ENCODE results near the gene HORMAD2. TPM values are rescaled to one million over a fixed set of nuclear protein-coding genes. Genes with fewer than 3 reads are reported as not detected.
"Not testable (repeated sequence)": the region's sequence is repeated elsewhere in the genome, so short reads cannot be mapped to it uniquely, and the experiment has no call there.

The HORMAD2 gene
- total and polyA plus RNA-seq, 2 donors, result 0.04 TPM; not detected in 1

DNA sequence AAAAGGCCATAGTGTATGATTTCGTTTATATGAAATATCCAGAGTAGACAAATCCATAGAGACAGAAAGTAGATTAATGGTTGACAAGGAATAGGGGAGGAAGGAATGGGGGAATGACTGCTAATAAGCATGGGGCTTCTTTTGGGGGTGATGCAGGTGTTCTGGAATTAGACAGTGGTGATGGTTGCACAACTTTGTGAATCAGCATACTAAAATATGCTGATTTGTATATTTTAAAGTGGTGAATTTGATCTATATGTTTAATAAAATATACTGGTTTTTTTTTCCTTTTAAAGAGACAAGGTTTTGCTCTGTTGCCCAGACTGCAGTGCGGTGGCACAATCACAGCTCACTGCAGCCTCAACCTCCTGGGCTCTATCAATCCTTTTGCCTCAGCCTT is 6.5 kb upstream of the HORMAD2 start:
- DNase-seq (ENCODE audit: extremely low spot score), result no peak
- H3K36me3 ChIP-seq (ENCODE audit: insufficient read depth), result no peaks in the 10 kb centered on the region
- WGBS, result 64% methylated on average over 2 of the region's 2 CpGs

GRCh38 chr22:30074147-30074546 is 6.1 kb upstream of the HORMAD2 start:
- H3K4me1 ChIP-seq (ENCODE audit: insufficient read depth), result no peaks in the 10 kb centered on the region
- WGBS, result 44% methylated on average over 3 of the region's 3 CpGs
- DNase-seq (ENCODE audit: extremely low spot score), result no peak

More for the DNA sequence above, 6.5 kb upstream of the HORMAD2 start:
- no peaks in the 10 kb centered on the region for H3K4me1 ChIP-seq (ENCODE audit: insufficient read depth)
- no peak overlapping the region for H3K27ac ChIP-seq (ENCODE audit: low read depth)
- no peak overlapping the region for H3K4me3 ChIP-seq (ENCODE audit: low read depth, low read length)

GRCh38 chr22:30074994-30075393 is 5.3 kb upstream of the HORMAD2 start:
- Histone ChIP-seq H3K4me3 (ENCODE audit: low read depth, low read length) (no peak overlapping the region), H3K4me1 (ENCODE audit: insufficient read depth) (no peaks in the 10 kb centered on the region), H3K36me3 (ENCODE audit: insufficient read depth) (no peaks in the 10 kb centered on the region), H3K27ac (ENCODE audit: low read depth) (no peak overlapping the region)
- no peak for DNase-seq (ENCODE audit: extremely low spot score)
- 86% methylated on average over 3 of the region's 3 CpGs for whole genome bisulfite sequencing

More at GRCh38 chr22:30074147-30074546, 6.1 kb upstream of the HORMAD2 start:
- no peak overlapping the region for H3K27ac ChIP-seq (ENCODE audit: low read depth)
- H3K4me3 ChIP-seq (ENCODE audit: low read depth, low read length), result no peak overlapping the region
- H3K36me3 ChIP-seq (ENCODE audit: insufficient read depth), result no peaks in the 10 kb centered on the region

DNA sequence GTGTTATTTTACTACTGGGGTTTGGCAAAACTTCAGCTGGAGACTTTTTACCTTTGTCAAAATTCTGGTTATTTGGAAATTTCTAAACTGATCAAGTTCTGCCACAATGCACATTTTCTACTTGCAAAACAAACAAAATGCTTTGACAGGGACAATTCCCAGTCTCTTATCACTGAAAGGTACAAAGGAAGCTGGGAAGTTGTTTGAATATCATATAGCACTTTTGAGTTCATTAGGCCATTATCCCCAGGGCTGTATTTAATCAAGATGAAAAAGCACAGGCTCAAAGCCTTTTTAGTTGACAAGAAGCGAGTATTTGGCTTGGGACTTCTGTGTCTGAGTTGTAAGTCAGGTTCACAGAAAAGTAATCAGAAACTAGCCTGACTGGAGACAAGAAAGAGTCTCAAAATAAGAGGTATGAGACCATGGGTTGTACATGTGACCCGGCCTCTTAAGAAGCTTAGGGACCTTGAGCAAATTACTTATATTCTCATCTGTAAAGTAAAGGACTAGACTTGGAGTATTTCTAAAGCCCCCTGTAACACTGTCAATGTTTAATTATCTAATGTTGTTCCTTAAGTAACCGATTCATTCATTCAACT is 2.9 kb upstream of the HORMAD2 start:
- no peak for DNase-seq (ENCODE audit: extremely low spot score)
- Histone ChIP-seq H3K36me3 (ENCODE audit: insufficient read depth) (no peaks in the 10 kb centered on the region), H3K4me1 (ENCODE audit: insufficient read depth) (no peaks in the 10 kb centered on the region), H3K27ac (ENCODE audit: low read depth) (no peak overlapping the region), H3K4me3 (ENCODE audit: low read depth, low read length) (no peak overlapping the region)
- 70% methylated on average over 3 of the region's 3 CpGs for WGBS

GRCh38 chr22:30078320-30079311 is 1.6 kb upstream of the HORMAD2 start:
- no peaks in the 10 kb centered on the region for H3K36me3 ChIP-seq (ENCODE audit: insufficient read depth)
- H3K4me3 ChIP-seq (ENCODE audit: low read depth, low read length), result no peak overlapping the region
- WGBS, result 79% methylated on average over 10 of the region's 10 CpGs
- no peak overlapping the region for H3K27ac ChIP-seq (ENCODE audit: low read depth)
- H3K4me1 ChIP-seq (ENCODE audit: insufficient read depth), result no peaks in the 10 kb centered on the region
- no peak for DNase-seq (ENCODE audit: extremely low spot score)

DNA sequence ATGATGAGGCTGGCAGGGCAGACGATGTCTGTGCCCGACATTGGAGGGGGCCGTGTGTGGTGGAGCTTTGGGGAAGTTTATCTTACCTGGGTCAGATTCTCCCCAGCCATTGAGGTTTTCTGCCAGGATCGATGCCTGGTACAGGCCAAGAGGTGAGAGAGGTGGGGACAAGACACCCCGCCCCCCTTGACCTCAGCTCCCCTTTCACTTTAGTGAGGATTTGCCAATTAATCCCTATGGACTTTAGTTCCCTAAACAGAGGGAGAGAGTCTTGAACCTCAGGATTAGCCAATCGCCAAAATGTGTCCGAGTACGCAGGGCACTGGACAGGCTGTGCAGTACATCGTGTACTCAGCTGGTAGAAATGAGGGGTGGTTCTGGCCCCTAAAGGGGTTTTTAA is 541 bp downstream of the HORMAD2 start:
- no peaks in the 10 kb centered on the region for H3K36me3 ChIP-seq (ENCODE audit: insufficient read depth)
- no peak for DNase-seq (ENCODE audit: extremely low spot score)
- H3K4me1 ChIP-seq (ENCODE audit: insufficient read depth), result no peaks in the 10 kb centered on the region
- no peak overlapping the region for H3K27ac ChIP-seq (ENCODE audit: low read depth)
- WGBS, result 86% methylated on average over 9 of the region's 9 CpGs
- H3K4me3 ChIP-seq (ENCODE audit: low read depth, low read length), result no peak overlapping the region

- Histone ChIP-seq H3K27ac (ENCODE audit: low read depth) (no peak overlapping the region), H3K4me1 (ENCODE audit: insufficient read depth) (no peaks in the 10 kb centered on the region), H3K36me3 (ENCODE audit: insufficient read depth) (no peaks in the 10 kb centered on the region), H3K4me3 (ENCODE audit: low read depth, low read length) (no peak overlapping the region)
- no peak for DNase-seq (ENCODE audit: extremely low spot score)
- WGBS, result 74% methylated on average over 2 of the region's 2 CpGs
Measured at GRCh38 chr22:30086496-30086895, 6.2 kb downstream of the HORMAD2 start.

GRCh38 chr22:30087037-30087436 is 6.8 kb downstream of the HORMAD2 start:
- WGBS, result 78% methylated on average over 5 of the region's 5 CpGs
- not testable (repeated sequence) for DNase-seq (ENCODE audit: extremely low spot score); H3K36me3 ChIP-seq (ENCODE audit: insufficient read depth); H3K27ac ChIP-seq (ENCODE audit: low read depth); H3K4me1 ChIP-seq (ENCODE audit: insufficient read depth); H3K4me3 ChIP-seq (ENCODE audit: low read depth, low read length)

DNA sequence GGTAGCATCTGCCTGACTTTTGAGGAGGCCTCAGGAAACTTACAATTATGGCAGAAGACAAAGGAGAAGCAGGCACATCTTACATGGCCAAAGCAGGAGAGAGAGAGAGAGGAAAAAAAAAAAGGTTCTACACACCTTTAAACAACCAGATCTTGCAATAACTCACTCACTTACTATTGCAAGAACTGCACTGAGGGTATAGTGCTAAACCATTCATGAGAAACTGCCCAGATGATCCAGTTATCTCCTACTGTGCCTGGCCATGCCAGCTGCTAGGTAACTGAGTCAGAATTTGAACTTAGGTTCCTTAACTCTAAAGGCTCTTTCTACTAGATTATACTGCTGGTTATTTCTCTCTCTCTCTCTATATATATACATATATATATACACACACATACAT is 7.3 kb downstream of the HORMAD2 start:
- H3K4me3 ChIP-seq (ENCODE audit: low read depth, low read length), result no peak overlapping the region
- no peak overlapping the region for H3K27ac ChIP-seq (ENCODE audit: low read depth)
- no peak for DNase-seq (ENCODE audit: extremely low spot score)
- no peaks in the 10 kb centered on the region for H3K4me1 ChIP-seq (ENCODE audit: insufficient read depth)
- no peaks in the 10 kb centered on the region for H3K36me3 ChIP-seq (ENCODE audit: insufficient read depth)

- no peaks in the 10 kb centered on the region for H3K4me1 ChIP-seq (ENCODE audit: insufficient read depth)
Measured at GRCh38 chr22:30088468-30088867, 8.2 kb downstream of the HORMAD2 start.

GRCh38 chr22:30089655-30089974 is 9.4 kb downstream of the HORMAD2 start:
- no peaks in the 10 kb centered on the region for H3K4me1 ChIP-seq (ENCODE audit: insufficient read depth)
- 56% methylated on average over 1 of the region's 1 CpG for whole genome bisulfite sequencing
- no peaks in the 10 kb centered on the region for H3K36me3 ChIP-seq (ENCODE audit: insufficient read depth)
- no peak for DNase-seq (ENCODE audit: extremely low spot score)
- no peak overlapping the region for H3K4me3 ChIP-seq (ENCODE audit: low read depth, low read length)
- H3K27ac ChIP-seq (ENCODE audit: low read depth), result no peak overlapping the region

More at GRCh38 chr22:30088468-30088867, 8.2 kb downstream of the HORMAD2 start:
- Histone ChIP-seq H3K36me3 (ENCODE audit: insufficient read depth) (no peaks in the 10 kb centered on the region), H3K27ac (ENCODE audit: low read depth) (no peak overlapping the region), H3K4me3 (ENCODE audit: low read depth, low read length) (no peak overlapping the region)
- DNase-seq (ENCODE audit: extremely low spot score), result no peak

- no peak for DNase-seq (ENCODE audit: extremely low spot score)
- H3K27ac ChIP-seq (ENCODE audit: low read depth), result no peak overlapping the region
- no peak overlapping the region for H3K4me3 ChIP-seq (ENCODE audit: low read depth, low read length)
- H3K36me3 ChIP-seq (ENCODE audit: insufficient read depth), result no peaks in the 10 kb centered on the region
- H3K4me1 ChIP-seq (ENCODE audit: insufficient read depth), result no peaks in the 10 kb centered on the region
- 83% methylated on average over 1 of the region's 1 CpG for WGBS
Measured at GRCh38 chr22:30092686-30093085, 12.4 kb downstream of the HORMAD2 start.

- no peak for DNase-seq (ENCODE audit: extremely low spot score)
- Histone ChIP-seq H3K4me1 (ENCODE audit: insufficient read depth) (no peaks in the 10 kb centered on the region), H3K36me3 (ENCODE audit: insufficient read depth) (no peaks in the 10 kb centered on the region), H3K27ac (ENCODE audit: low read depth) (no peak overlapping the region), H3K4me3 (ENCODE audit: low read depth, low read length) (no peak overlapping the region)
- 89% methylated on average over 1 of the region's 1 CpG for WGBS
Measured at GRCh38 chr22:30094804-30095203, 14.5 kb downstream of the HORMAD2 start.

DNA sequence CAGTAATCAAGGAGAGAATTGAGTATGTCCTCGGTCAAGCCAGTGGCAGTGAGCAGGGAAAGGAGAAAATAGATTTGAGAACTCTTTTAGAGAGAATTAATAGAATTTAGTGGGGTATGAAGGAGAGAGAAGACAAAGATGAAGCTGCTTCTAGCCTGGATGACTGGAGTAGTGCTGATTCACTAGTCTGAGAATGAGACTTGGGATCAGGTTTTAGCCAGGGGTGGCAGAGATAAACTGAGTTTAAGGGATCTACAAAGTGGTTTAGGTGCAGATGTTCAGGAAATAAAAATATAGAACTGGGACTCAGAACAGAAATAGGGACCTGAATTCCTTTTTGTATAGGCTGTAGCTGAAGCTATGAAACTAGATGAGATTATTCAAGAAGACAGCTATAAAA is 17.6 kb downstream of the HORMAD2 start:
- Histone ChIP-seq H3K4me3 (ENCODE audit: low read depth, low read length) (no peak overlapping the region), H3K36me3 (ENCODE audit: insufficient read depth) (no peaks in the 10 kb centered on the region), H3K27ac (ENCODE audit: low read depth) (no peak overlapping the region), H3K4me1 (ENCODE audit: insufficient read depth) (no peaks in the 10 kb centered on the region)
- DNase-seq (ENCODE audit: extremely low spot score), result no peak
- WGBS, result 39% methylated on average over 1 of the region's 1 CpG
